ENCODE results near the gene GTF3C2.

The GTF3C2 gene

GRCh38 chr2:27379836-27380625, 23.5 kb upstream of the GTF3C2 start (continued):
- TF ChIP-seq ZNF335 (tag by site-specific recombination; conservative IDR thresholded peaks at IDR 0.05) (peak; percentile 71), ZFP37 (tag by site-specific recombination; IDR thresholded peaks at IDR 0.05) (0 out of 2 replicates have a peak, but pooled peaks have one; percentile 47), BCL11A (tag by site-specific recombination; IDR thresholded peaks at IDR 0.05; ENCODE audit: low read depth) (peak; percentile 67), ZNF629 (tag by site-specific recombination; IDR thresholded peaks at IDR 0.05) (peak; percentile 42), ZNF169 (tag by site-specific recombination; IDR thresholded peaks at IDR 0.05) (no peak), ZNF2 (tag by site-specific recombination; IDR thresholded peaks at IDR 0.05) (0 out of 2 replicates have a peak, but pooled peaks have one; percentile 27)

GRCh38 chr2:27379383-27379835, 22.8 kb upstream of the GTF3C2 start:
- ChIA-PET CTCF (interaction anchor here (0.8 to 1.4 kb wide), 4 partner anchors 8 to 304 kb away, joined by 3 to 7 read pairs (median 3); partner anchors contain the start of gene SNX17), POLR2A (interaction anchor here (1.0 to 3.4 kb wide), 9 partner anchors 8 to 62 kb away, joined by 3 to 19 read pairs (median 9); partner anchors contain the start of genes EIF2B4, GTF3C2, MPV17 and NRBP1)
- TF ChIP-seq PRDM6 (tag by site-specific recombination; IDR thresholded peaks at IDR 0.05) = no peak
- 0 out of 2 replicates have a peak, but pooled peaks have one; percentile 5 for TF ChIP-seq PRDM1 (tag by site-specific recombination; IDR thresholded peaks at IDR 0.05)
- no peak for TF ChIP-seq ZNF302 (tag by site-specific recombination; IDR thresholded peaks at IDR 0.05; ENCODE audit: low read depth)
- no peak for TF ChIP-seq AEBP2 (tag by site-specific recombination; IDR thresholded peaks at IDR 0.05; ENCODE audit: borderline replicate concordance)
- TF ChIP-seq ZNF140 (tag by site-specific recombination; IDR thresholded peaks at IDR 0.05) = no peak
- Histone ChIP-seq H3K4me1 (ENCODE audit: control insufficient read depth, insufficient read depth, low read length) (no peaks in the 10 kb centered on the region; the same call in 1 of the 2 replicates), H3K36me3 (ENCODE audit: control insufficient read depth in 2 of 2, insufficient read depth in 1 of 2, low read length in 2 of 2) (peaks cover 18 to 84% of the 10 kb centered on the region in 2 experiments), H3K27ac (ENCODE audit: extremely low read depth, low read depth, low read length) (peak overlapping the region; percentile 82), H3K4me3 (ENCODE audit: low read depth, low read length) (peak overlapping the region; percentile 72), H3K9me3 (ENCODE audit: control insufficient read depth, insufficient read depth, low read depth, low read length) (no peaks in the 10 kb centered on the region)

GRCh38 chr2:27378809-27379290, 22.3 kb upstream of the GTF3C2 start:
- TF ChIP-seq PATZ1 (tag by site-specific recombination; IDR thresholded peaks at IDR 0.05) (0 out of 2 replicates have a peak, but pooled peaks have one; percentile 8), GLIS2 (tag by site-specific recombination; IDR thresholded peaks at IDR 0.05) (0 out of 2 replicates have a peak, but pooled peaks have one; percentile 21), ZNF521 (tag by site-specific recombination; IDR thresholded peaks at IDR 0.05) (no peak), YY2 (tag by site-specific recombination; IDR thresholded peaks at IDR 0.05) (no peak)
- CTCF ChIA-PET = interaction anchor here (0.6 to 1.3 kb wide), 2 partner anchors 37 to 51 kb away, joined by 3 to 5 read pairs; no protein-coding TSS in a partner anchor
- H3K27ac ChIP-seq (ENCODE audit: extremely low read depth, low read depth, low read length) = no peak overlapping the region; the same call in none of the 2 replicates
- H3K9me3 ChIP-seq (ENCODE audit: control insufficient read depth, insufficient read depth, low read depth, low read length) = no peaks in the 10 kb centered on the region
- no peaks in the 10 kb centered on the region; the same call in 1 of the 2 replicates for H3K4me1 ChIP-seq (ENCODE audit: control insufficient read depth, insufficient read depth, low read length)
- peaks cover 18 to 84% of the 10 kb centered on the region in 2 experiments for H3K36me3 ChIP-seq (ENCODE audit: control insufficient read depth in 2 of 2, insufficient read depth in 1 of 2, low read length in 2 of 2)
- POLR2A ChIA-PET = interaction anchor here (0.5 to 3.4 kb wide), 6 partner anchors 7 to 243 kb away, joined by 6 to 19 read pairs (median 12); partner anchors contain the start of genes EIF2B4, GTF3C2, MPV17 and NRBP1
- no peak overlapping the region for H3K4me3 ChIP-seq (ENCODE audit: low read depth, low read length)
